ENCODE results near the gene OTUD7B. TPM values are rescaled to one million over a fixed set of nuclear protein-coding genes. Genes with fewer than 3 reads are reported as not detected.

The OTUD7B gene
- total RNA-seq, 4 donors from 2014 or later, result 34.1 to 49.6 (median 42.3) TPM

DNA sequence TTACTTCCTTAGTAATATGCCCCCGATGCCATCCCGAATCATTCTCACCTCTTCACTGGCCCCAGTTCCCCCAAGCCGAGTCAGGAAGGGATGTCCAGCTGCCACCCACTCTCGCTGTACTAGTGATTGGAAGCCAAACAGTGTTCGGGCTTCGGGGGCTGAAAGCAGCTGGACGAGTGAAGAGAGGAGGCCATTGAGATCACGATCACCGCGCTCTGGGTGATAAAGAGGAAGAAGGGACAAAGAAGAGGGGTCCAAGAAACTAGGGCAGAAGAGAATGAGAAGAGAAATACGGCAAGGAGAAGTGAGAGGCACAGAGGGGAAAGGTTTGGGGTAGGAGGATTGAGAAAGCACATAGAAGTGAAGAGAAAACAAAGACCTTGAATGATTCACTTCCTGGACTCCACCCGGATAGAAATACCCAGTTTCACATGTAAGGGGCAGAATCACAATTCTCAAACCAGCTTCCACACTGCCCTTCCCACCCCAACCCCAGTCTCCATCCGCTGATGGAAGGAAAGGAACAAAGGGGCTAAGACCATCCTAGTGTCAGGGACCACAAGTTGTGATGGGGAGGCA, 79.2 kb downstream of the OTUD7B start:
- Histone ChIP-seq H3K9me3 (no peaks in the 10 kb centered on the region), H3K4me1 (peaks cover 0 to 40% (median 16%) of the 10 kb centered on the region in 3 donors), H3K27ac (peak overlapping the region in 1 of 4 donors; percentile 9), H3K27me3 (no peaks in the 10 kb centered on the region), H3K36me3 (peaks cover 0 to 51% of the 10 kb centered on the region in 2 donors), H3K4me3 (no peak overlapping the region)
- TF ChIP-seq, protein P1, sequence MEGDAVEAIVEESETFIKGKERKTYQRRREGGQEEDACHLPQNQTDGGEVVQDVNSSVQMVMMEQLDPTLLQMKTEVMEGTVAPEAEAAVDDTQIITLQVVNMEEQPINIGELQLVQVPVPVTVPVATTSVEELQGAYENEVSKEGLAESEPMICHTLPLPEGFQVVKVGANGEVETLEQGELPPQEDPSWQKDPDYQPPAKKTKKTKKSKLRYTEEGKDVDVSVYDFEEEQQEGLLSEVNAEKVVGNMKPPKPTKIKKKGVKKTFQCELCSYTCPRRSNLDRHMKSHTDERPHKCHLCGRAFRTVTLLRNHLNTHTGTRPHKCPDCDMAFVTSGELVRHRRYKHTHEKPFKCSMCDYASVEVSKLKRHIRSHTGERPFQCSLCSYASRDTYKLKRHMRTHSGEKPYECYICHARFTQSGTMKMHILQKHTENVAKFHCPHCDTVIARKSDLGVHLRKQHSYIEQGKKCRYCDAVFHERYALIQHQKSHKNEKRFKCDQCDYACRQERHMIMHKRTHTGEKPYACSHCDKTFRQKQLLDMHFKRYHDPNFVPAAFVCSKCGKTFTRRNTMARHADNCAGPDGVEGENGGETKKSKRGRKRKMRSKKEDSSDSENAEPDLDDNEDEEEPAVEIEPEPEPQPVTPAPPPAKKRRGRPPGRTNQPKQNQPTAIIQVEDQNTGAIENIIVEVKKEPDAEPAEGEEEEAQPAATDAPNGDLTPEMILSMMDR (IDR thresholded peaks at IDR 0.05), result no peak
- TF ChIP-seq POLR2AphosphoS5 (IDR thresholded peaks at IDR 0.05) (no peak), POLR2A (IDR thresholded peaks at IDR 0.05) (no peak), EP300 (IDR thresholded peaks at IDR 0.05) (no peak)
- 74% methylated on average over 4 of the region's 13 CpGs; no CpG with 5 or more reads in 1 of the 2 donors for WGBS, 2 donors (ENCODE audit: low coverage in 1 of 2)
- ATAC-seq, result no peak

DNA sequence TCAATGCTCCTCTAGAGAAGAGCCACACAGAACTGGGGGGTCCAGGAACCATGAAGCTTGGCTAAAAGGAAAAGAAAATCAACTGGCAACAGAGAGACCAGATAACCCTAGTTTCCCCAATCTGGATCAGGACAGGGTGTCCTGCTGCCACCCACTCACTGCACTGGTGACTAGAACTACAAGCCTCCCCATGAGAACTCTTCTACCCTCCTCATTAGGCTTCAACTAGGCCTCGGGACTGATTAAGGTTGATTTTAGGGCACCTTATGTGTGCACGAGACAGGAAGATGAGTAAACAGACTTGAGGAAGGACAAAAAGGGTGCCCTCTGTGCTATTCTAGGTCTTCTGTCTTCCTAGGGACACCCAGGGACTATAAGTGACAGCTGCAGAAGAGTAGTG, 80.7 kb downstream of the OTUD7B start:
- Histone ChIP-seq H3K4me1 (peaks cover 3 to 40% (median 18%) of the 10 kb centered on the region in 3 donors), H3K27ac (peak overlapping the region in 3 of 4 donors; percentile 38 to 96 (median 92)), H3K4me3 (no peak overlapping the region), H3K9me3 (no peaks in the 10 kb centered on the region), H3K36me3 (peaks cover 4 to 65% of the 10 kb centered on the region in 2 donors), H3K27me3 (no peaks in the 10 kb centered on the region)
- TF ChIP-seq, protein P1 (IDR thresholded peaks at IDR 0.05), result no peak
- TF ChIP-seq POLR2A (IDR thresholded peaks at IDR 0.05) (no peak), EP300 (IDR thresholded peaks at IDR 0.05) (no peak), POLR2AphosphoS5 (IDR thresholded peaks at IDR 0.05) (no peak)
- WGBS, 2 donors (ENCODE audit: low coverage in 1 of 2), result 73 to 92% methylated on average over 2 of the region's 2 CpGs
- no peak for ATAC-seq

DNA sequence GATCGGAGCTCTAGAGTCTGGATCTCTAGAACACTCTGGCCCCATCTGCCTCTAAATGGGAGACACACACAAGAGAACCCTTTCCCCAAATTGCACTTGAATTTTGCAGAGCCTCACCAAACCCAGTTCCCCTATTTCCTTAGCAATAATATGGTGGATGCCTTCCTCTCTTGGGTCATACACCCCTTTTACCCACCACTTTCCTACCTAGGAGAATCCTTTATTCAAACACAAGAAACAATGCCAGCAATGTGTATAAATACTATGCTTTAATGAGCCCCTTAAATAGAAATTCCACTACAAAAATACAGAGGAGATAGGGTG, 82.2 kb downstream of the OTUD7B start:
- Histone ChIP-seq H3K4me3 (peak overlapping the region; percentile 69 to 94), H3K27me3 (no peaks in the 10 kb centered on the region), H3K4me1 (peaks cover 3 to 42% (median 18%) of the 10 kb centered on the region in 3 donors), H3K9me3 (no peaks in the 10 kb centered on the region), H3K27ac (peak overlapping the region; percentile 92 to 96 (median 94)), H3K36me3 (peaks cover 7 to 76% of the 10 kb centered on the region in 2 donors)
- no peak for ATAC-seq
- WGBS, 2 donors (ENCODE audit: low coverage in 1 of 2), result no CpG with 5 or more reads among the region's 1 CpG
- TF ChIP-seq POLR2A (IDR thresholded peaks at IDR 0.05) (no peak), EP300 (IDR thresholded peaks at IDR 0.05) (no peak), POLR2AphosphoS5 (IDR thresholded peaks at IDR 0.05) (no peak)
- TF ChIP-seq, protein P1 (IDR thresholded peaks at IDR 0.05), result no peak

DNA sequence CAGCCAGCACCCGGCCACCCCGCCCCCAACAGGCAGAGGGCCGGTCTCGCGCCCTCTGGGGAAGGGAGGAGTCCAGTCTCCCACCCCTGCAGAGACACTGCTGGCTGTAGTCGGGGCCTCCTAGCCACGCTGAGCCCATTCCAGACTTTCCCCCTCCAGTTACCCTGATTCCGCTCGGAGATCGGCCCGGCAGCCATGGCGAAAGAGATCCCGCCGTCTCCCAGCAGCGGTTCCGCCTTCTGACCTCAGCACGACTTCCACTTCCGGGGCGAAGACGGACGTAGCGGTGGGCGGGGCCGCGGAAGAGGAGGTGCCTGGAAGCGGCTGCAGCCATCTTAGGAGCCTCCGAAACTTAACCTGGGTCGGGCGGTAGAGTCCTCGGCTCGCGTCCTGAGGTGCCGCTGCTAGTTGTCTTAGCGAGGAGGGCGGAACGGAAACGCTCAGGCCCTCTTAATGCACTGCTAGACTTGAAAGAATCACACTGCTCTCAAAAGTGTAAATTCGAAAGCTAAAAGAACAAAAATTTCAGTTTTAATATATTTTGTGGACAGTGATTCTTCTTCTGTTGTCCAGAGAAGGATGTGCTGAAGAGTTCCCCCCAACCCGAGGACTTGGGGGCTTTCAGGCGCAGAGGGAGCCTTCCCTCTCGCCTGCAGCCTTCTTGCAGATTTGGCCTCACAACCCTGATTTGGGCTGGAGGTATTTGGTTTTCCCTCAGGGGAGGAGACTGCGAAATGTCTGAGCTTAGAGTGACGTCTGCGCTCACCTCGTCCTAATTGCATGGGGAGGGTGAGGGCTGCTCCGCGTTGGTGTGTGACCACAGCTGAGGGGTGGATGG, 82.7 kb downstream of the OTUD7B start, which contains the start of gene SF3B4:
TSS of gene SF3B4 (minus strand) at position 241 of the 838 bp plus-strand sequence. CDS start at position 197, 44 bp downstream.
- H3K4me1 ChIP-seq, result peaks cover 3 to 42% (median 18%) of the 10 kb centered on the region in 3 donors
- 2% methylated on average over 12 of the region's 47 CpGs; no CpG with 5 or more reads in 1 of the 2 donors for WGBS, 2 donors (ENCODE audit: low coverage in 1 of 2)
- H3K4me3 ChIP-seq, result peak within 1 kb of the TSS; percentile 69 to 94
- peak; percentile 99 for ATAC-seq
- H3K27ac ChIP-seq, result peak within 1 kb of the TSS; percentile 92 to 96 (median 94)
- H3K9me3 ChIP-seq, result no peaks in the 10 kb centered on the region
- no peaks in the 10 kb centered on the region for H3K27me3 ChIP-seq
- H3K36me3 ChIP-seq, result peaks cover 7 to 78% of the 10 kb centered on the region in 2 donors
- TF ChIP-seq, protein P1 (IDR thresholded peaks at IDR 0.05), result peak in 3 of 4 experiments; percentile 15 to 39 (median 35)
- no peak for TF ChIP-seq EP300 (IDR thresholded peaks at IDR 0.05)
- peak; percentile 84 to 92 for TF ChIP-seq POLR2A (IDR thresholded peaks at IDR 0.05)
- TF ChIP-seq POLR2AphosphoS5 (IDR thresholded peaks at IDR 0.05), result peak; percentile 94
